Chondrocyte (in vitro differentiated cells): ENCODE results near the gene ERMAP. TPM values are rescaled to one million over a fixed set of nuclear protein-coding genes. Genes with fewer than 3 reads are reported as not detected.

ENCODE experiments used
- DNase-seq: peaks from one replicate; pipeline ENCODE4 v3.0.0; 2021; ENCODE audit warnings: mixed read lengths, low spot score
- H3K27ac Mint-ChIP-seq: one replicate; pipeline ENCODE4 v1.8.0; 2021; ENCODE audit warnings: mild to moderate bottlenecking, moderate library complexity, mixed read lengths; ENCODE audit not compliant: unreplicated experiment
- H3K27me3 Mint-ChIP-seq: 2 replicates; pipeline ENCODE4 v1.8.0; 2021; ENCODE audit warnings: low read depth, mixed read lengths
- H3K36me3 Mint-ChIP-seq: 2 replicates; pipeline ENCODE4 v1.8.0; 2021; ENCODE audit warnings: low read depth, mixed read lengths
- H3K4me1 Mint-ChIP-seq: 2 replicates; pipeline ENCODE4 v1.8.0; 2021; ENCODE audit warnings: low read depth, mild to moderate bottlenecking, mixed read lengths
- H3K4me3 Mint-ChIP-seq: one replicate; pipeline ENCODE4 v1.8.0; 2021; ENCODE audit warnings: mild to moderate bottlenecking, moderate library complexity, mixed read lengths; ENCODE audit not compliant: unreplicated experiment
- H3K9me3 Mint-ChIP-seq: 2 replicates; pipeline ENCODE4 v1.8.0; 2021; ENCODE audit warnings: low read depth, mixed read lengths
- CTCF ChIP-seq: fragments of 200-600 bp; sonication (generic); IDR thresholded peaks from 2 replicates; pipeline ENCODE4 v1.5.0; 2021; ENCODE audit warnings: antibody characterized with exemption, mild to moderate bottlenecking, moderate library complexity
- total RNA-seq: library from RNA; stranded (reverse); gene quantifications from 3 replicates; pipeline ENCODE4 v1.2.1, GENCODE V29; 2021

Gene ERMAP
- total RNA-seq, 1 donor from 2014 or later, result 13.7 TPM

- no peaks in the 10 kb centered on the region for H3K9me3 Mint-ChIP-seq
- peaks cover 21% of the 10 kb centered on the region for H3K36me3 Mint-ChIP-seq
- H3K27me3 Mint-ChIP-seq, result no peaks in the 10 kb centered on the region
- TF ChIP-seq CTCF, result no peak
- peaks cover 6% of the 10 kb centered on the region for H3K4me1 Mint-ChIP-seq
- DNase-seq, result no peak
- no peak overlapping the region for H3K27ac Mint-ChIP-seq
- no peak overlapping the region for H3K4me3 Mint-ChIP-seq
Measured at GRCh38 chr1:42841440-42842147, 24.7 kb downstream of the ERMAP start.

GRCh38 chr1:42844592-42845140 lies 27.7 kb downstream of the ERMAP start:
- Mint-ChIP-seq H3K9me3 (no peaks in the 10 kb centered on the region), H3K36me3 (peaks cover 22% of the 10 kb centered on the region), H3K4me1 (peaks cover 23% of the 10 kb centered on the region), H3K27me3 (no peaks in the 10 kb centered on the region), H3K4me3 (no peak overlapping the region), H3K27ac (no peak overlapping the region)
- no peak for DNase-seq
- TF ChIP-seq CTCF, result no peak

- peaks cover 26% of the 10 kb centered on the region for H3K36me3 Mint-ChIP-seq
- no peaks in the 10 kb centered on the region for H3K9me3 Mint-ChIP-seq
- H3K4me1 Mint-ChIP-seq, result peaks cover 23% of the 10 kb centered on the region
- no peak for TF ChIP-seq CTCF
- DNase-seq, result no peak
- H3K4me3 Mint-ChIP-seq, result no peak overlapping the region
- no peaks in the 10 kb centered on the region for H3K27me3 Mint-ChIP-seq
- H3K27ac Mint-ChIP-seq, result no peak overlapping the region
Measured at GRCh38 chr1:42845193-42845592, 28.3 kb downstream of the ERMAP start.

- H3K4me3 Mint-ChIP-seq, result peak overlapping the region; percentile 93
- no peak overlapping the region for H3K27ac Mint-ChIP-seq
- no peak for DNase-seq
- no peaks in the 10 kb centered on the region for H3K9me3 Mint-ChIP-seq
- no peaks in the 10 kb centered on the region for H3K27me3 Mint-ChIP-seq
- no peak for TF ChIP-seq CTCF
- peaks cover 23% of the 10 kb centered on the region for H3K4me1 Mint-ChIP-seq
- H3K36me3 Mint-ChIP-seq, result peaks cover 26% of the 10 kb centered on the region
Measured at GRCh38 chr1:42845866-42846256, 28.9 kb downstream of the ERMAP start.

GRCh38 chr1:42846257-42847110 lies 29.6 kb downstream of the ERMAP start, which contains the start of gene ZNF691:
ZNF691 (plus strand) TSS chr1:42846613; CDS start chr1:42849659, 3,046 bp downstream.
- Mint-ChIP-seq H3K4me1 (peaks cover 23% of the 10 kb centered on the region), H3K27me3 (no peaks in the 10 kb centered on the region), H3K36me3 (peaks cover 30% of the 10 kb centered on the region), H3K4me3 (peak within 1 kb of the TSS; percentile 93), H3K9me3 (no peaks in the 10 kb centered on the region), H3K27ac (peak within 1 kb of the TSS; percentile 82)
- TF ChIP-seq CTCF, result peak; percentile 79
- peak; percentile 97 for DNase-seq
